WTC11 (cell line): Measurements from ENCODE around the gene DYRK3.

Source experiments
- CREM ChIP-seq: sonication (generic); formaldehyde crosslinking; IDR thresholded peaks from 2 replicates; pipeline ENCODE4 v1.8.1; 2022; ENCODE audit warnings: mild to moderate bottlenecking, missing genetic modification reagents, moderate library complexity
- ESRRA ChIP-seq: sonication (generic); formaldehyde crosslinking; IDR thresholded peaks from 2 replicates; pipeline ENCODE4 v1.8.1; 2022; ENCODE audit warnings: mild to moderate bottlenecking, missing genetic modification reagents, borderline replicate concordance
- ETV6 ChIP-seq: sonication (generic); formaldehyde crosslinking; IDR thresholded peaks from 2 replicates; pipeline ENCODE4 v1.8.1; 2022; ENCODE audit warnings: mild to moderate bottlenecking, missing genetic modification reagents
- GABPB1 ChIP-seq: sonication (generic); formaldehyde crosslinking; IDR thresholded peaks from 2 replicates; pipeline ENCODE4 v1.8.1; 2023; ENCODE audit warnings: mild to moderate bottlenecking, missing genetic modification reagents
- HMGA2 ChIP-seq: fragments of 250-450 bp; sonication (Bioruptor Pico); IDR thresholded peaks from 2 replicates; pipeline ENCODE4 v1.4.0; 2021; ENCODE audit warnings: mild to moderate bottlenecking, moderate library complexity
- NR3C1 ChIP-seq: sonication (generic); formaldehyde crosslinking; conservative IDR thresholded peaks from 2 replicates; pipeline ENCODE4 v1.8.1; 2023; ENCODE audit warnings: low read depth, mild to moderate bottlenecking, missing genetic modification reagents
- RELA ChIP-seq: sonication (generic); formaldehyde crosslinking; IDR thresholded peaks from 2 replicates; pipeline ENCODE4 v1.8.1; 2022; ENCODE audit warnings: missing genetic modification reagents, mild to moderate bottlenecking, borderline replicate concordance
- TEAD1 ChIP-seq: sonication (generic); formaldehyde crosslinking; IDR thresholded peaks from 2 replicates; pipeline ENCODE4 v1.8.0; 2022; ENCODE audit warnings: mild to moderate bottlenecking, missing genetic modification reagents
- TF ChIP-seq, protein P1 (sequence below): fragments of 200-600 bp; IDR thresholded peaks from 2 replicates; pipeline ENCODE4 v1.8.0; 2022; ENCODE audit warnings: antibody characterized with exemption
- TF ChIP-seq, protein P2 (sequence below): sonication (generic); formaldehyde crosslinking; IDR thresholded peaks from 2 replicates; pipeline ENCODE4 v1.8.0; 2023; ENCODE audit warnings: missing genetic modification reagents, mild to moderate bottlenecking, borderline replicate concordance
- TF ChIP-seq, protein P3 (sequence below): sonication (generic); formaldehyde crosslinking; IDR thresholded peaks from 2 replicates; pipeline ENCODE4 v1.8.0; 2022; ENCODE audit warnings: mild to moderate bottlenecking, missing genetic modification reagents

DNA sequence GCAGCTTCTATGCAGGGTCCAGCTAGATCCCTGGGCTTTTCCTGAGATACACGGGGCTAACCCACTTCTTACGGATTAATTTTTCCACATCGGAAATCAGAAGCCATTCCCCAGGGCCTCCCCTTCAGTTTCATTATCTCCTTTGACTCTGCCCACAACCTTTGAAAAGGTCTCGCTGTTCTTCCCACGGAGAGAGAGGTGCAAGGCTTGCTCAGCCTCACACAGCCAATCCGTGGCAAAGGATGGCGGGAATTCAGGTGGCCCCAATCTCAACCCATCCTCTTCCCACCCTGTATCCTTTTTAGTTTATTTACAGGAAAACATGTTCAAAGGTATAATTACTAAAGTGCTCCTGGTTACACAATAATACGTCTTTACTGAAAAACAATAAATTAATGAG, 48.7 kb downstream of the DYRK3 start:
- TF ChIP-seq, protein P1, sequence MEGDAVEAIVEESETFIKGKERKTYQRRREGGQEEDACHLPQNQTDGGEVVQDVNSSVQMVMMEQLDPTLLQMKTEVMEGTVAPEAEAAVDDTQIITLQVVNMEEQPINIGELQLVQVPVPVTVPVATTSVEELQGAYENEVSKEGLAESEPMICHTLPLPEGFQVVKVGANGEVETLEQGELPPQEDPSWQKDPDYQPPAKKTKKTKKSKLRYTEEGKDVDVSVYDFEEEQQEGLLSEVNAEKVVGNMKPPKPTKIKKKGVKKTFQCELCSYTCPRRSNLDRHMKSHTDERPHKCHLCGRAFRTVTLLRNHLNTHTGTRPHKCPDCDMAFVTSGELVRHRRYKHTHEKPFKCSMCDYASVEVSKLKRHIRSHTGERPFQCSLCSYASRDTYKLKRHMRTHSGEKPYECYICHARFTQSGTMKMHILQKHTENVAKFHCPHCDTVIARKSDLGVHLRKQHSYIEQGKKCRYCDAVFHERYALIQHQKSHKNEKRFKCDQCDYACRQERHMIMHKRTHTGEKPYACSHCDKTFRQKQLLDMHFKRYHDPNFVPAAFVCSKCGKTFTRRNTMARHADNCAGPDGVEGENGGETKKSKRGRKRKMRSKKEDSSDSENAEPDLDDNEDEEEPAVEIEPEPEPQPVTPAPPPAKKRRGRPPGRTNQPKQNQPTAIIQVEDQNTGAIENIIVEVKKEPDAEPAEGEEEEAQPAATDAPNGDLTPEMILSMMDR, result no peak
- TF ChIP-seq TEAD1 (no peak), GABPB1 (CRISPR knock-in tag) (no peak), CREM (no peak), HMGA2 (no peak), NR3C1 (CRISPR knock-in tag) (no peak), RELA (CRISPR knock-in tag) (no peak), ETV6 (no peak), ESRRA (CRISPR knock-in tag) (no peak)
- TF ChIP-seq, protein P2, sequence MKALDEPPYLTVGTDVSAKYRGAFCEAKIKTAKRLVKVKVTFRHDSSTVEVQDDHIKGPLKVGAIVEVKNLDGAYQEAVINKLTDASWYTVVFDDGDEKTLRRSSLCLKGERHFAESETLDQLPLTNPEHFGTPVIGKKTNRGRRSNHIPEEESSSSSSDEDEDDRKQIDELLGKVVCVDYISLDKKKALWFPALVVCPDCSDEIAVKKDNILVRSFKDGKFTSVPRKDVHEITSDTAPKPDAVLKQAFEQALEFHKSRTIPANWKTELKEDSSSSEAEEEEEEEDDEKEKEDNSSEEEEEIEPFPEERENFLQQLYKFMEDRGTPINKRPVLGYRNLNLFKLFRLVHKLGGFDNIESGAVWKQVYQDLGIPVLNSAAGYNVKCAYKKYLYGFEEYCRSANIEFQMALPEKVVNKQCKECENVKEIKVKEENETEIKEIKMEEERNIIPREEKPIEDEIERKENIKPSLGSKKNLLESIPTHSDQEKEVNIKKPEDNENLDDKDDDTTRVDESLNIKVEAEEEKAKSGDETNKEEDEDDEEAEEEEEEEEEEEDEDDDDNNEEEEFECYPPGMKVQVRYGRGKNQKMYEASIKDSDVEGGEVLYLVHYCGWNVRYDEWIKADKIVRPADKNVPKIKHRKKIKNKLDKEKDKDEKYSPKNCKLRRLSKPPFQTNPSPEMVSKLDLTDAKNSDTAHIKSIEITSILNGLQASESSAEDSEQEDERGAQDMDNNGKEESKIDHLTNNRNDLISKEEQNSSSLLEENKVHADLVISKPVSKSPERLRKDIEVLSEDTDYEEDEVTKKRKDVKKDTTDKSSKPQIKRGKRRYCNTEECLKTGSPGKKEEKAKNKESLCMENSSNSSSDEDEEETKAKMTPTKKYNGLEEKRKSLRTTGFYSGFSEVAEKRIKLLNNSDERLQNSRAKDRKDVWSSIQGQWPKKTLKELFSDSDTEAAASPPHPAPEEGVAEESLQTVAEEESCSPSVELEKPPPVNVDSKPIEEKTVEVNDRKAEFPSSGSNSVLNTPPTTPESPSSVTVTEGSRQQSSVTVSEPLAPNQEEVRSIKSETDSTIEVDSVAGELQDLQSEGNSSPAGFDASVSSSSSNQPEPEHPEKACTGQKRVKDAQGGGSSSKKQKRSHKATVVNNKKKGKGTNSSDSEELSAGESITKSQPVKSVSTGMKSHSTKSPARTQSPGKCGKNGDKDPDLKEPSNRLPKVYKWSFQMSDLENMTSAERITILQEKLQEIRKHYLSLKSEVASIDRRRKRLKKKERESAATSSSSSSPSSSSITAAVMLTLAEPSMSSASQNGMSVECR (CRISPR knock-in tag), result no peak
- TF ChIP-seq, protein P3, sequence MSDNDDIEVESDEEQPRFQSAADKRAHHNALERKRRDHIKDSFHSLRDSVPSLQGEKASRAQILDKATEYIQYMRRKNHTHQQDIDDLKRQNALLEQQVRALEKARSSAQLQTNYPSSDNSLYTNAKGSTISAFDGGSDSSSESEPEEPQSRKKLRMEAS (CRISPR knock-in tag), result no peak
